GM12875 (cell line): Measurements from ENCODE around the gene ATP2B2.

Experiments used
- H3K4me3 ChIP-seq: one replicate; pipeline ENCODE4 v1.5.1; 2011; ENCODE audit warnings: low read depth, low read length, control low read depth
- TF ChIP-seq, protein P1 (sequence below): IDR thresholded peaks from 2 replicates; pipeline ENCODE4 v1.5.1; 2011; ENCODE audit warnings: low read depth, mild to moderate bottlenecking, control low read depth, inconsistent platforms, low read length, moderate library complexity, borderline replicate concordance; ENCODE audit not compliant: insufficient read depth

Gene ATP2B2

GRCh38 chr3:10507331-10507730, 1.9 kb upstream of the ATP2B2 start:
- TF ChIP-seq, protein P1, sequence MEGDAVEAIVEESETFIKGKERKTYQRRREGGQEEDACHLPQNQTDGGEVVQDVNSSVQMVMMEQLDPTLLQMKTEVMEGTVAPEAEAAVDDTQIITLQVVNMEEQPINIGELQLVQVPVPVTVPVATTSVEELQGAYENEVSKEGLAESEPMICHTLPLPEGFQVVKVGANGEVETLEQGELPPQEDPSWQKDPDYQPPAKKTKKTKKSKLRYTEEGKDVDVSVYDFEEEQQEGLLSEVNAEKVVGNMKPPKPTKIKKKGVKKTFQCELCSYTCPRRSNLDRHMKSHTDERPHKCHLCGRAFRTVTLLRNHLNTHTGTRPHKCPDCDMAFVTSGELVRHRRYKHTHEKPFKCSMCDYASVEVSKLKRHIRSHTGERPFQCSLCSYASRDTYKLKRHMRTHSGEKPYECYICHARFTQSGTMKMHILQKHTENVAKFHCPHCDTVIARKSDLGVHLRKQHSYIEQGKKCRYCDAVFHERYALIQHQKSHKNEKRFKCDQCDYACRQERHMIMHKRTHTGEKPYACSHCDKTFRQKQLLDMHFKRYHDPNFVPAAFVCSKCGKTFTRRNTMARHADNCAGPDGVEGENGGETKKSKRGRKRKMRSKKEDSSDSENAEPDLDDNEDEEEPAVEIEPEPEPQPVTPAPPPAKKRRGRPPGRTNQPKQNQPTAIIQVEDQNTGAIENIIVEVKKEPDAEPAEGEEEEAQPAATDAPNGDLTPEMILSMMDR: no peak

GRCh38 chr3:10506696-10507095, 1.3 kb upstream of the ATP2B2 start:
- TF ChIP-seq, protein P1: no peak
- no peak overlapping the region for H3K4me3 ChIP-seq

More at GRCh38 chr3:10507331-10507730, 1.9 kb upstream of the ATP2B2 start:
- no peak overlapping the region for H3K4me3 ChIP-seq

DNA sequence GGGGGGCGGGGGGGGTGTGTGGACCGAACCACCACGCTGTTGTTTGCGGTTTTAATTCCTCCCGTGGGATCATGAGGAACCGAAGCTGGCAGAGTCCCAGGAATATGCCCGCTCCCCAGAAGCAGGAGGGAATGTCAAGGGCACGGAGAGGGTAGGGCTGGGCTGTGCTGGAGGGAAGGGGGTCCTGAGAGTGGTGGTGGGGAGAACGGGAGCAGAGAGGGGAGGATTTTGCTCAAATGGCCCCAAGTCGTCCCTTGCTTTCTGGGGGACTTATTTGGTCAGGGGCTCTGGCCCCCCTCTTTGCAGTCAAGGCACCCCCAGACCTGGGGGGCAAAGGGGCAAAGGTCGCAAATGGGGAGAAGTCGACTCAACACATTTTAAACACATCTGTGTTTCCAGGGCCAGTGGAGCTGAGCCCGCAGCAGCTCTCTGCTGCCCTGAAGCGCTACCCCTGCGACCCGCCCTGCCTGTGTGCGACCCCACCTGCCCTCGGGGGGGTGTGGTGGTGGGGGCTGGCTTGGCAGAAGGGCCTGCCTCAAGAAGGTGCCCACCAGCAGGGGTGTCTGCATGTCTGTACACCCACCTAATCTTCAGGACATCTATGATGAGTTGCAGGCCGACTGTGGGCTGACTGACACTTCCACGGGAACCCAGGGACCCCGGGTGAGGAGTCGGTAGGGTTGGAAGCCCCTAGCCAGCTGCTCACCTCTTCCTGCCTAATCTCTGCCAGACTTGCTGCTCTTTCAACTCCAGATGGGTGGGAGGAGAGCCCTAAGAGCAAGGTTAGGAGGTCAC, 602 bp upstream of the ATP2B2 start:
- H3K4me3 ChIP-seq: no peak overlapping the region

DNA sequence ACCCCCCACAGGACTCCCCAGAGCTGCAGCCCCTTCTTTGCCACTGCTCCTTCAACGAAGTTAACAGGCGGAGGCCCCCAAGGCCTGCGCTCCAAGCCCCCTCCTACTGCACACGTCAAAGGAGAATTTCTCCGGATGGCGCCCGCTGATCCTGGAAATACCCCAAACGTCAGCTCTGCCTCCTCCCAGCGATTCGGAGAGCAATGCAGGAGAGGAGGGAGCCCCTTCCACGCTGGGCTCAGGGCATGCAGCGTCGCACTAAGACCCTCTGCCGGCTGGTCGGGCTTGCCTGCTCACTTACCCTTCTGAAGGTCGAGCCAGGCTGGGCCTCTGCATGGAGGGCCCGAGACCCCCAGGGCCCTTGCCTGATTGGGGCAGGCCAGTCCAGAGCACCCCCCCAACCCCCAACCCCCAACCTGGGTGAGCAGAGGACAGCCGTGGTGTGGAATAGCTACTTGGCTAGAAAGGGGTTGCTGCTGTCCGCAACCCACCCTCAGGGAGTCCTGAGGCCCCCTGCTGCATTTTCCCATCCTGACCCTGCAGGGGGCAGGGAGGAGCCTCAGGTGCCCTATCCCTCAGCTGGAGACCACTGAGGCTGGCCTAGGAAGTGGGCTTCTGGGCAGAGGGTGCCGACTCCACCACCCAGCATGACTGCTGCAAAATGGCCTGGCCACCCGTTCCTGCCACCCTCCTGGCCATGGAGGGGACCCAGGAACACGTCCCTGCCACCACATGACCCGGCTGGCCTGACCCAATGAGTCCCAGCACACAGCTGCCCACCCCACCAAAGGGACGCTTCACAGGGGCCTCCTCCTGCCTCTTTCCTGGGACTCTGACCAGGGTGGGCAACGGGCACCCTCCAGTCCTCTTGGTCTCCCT, 976 bp downstream of the ATP2B2 start:
- TF ChIP-seq, protein P1: no peak
- H3K4me3 ChIP-seq: no peak overlapping the region

More for the DNA sequence above, 602 bp upstream of the ATP2B2 start:
- TF ChIP-seq, protein P1: no peak

DNA sequence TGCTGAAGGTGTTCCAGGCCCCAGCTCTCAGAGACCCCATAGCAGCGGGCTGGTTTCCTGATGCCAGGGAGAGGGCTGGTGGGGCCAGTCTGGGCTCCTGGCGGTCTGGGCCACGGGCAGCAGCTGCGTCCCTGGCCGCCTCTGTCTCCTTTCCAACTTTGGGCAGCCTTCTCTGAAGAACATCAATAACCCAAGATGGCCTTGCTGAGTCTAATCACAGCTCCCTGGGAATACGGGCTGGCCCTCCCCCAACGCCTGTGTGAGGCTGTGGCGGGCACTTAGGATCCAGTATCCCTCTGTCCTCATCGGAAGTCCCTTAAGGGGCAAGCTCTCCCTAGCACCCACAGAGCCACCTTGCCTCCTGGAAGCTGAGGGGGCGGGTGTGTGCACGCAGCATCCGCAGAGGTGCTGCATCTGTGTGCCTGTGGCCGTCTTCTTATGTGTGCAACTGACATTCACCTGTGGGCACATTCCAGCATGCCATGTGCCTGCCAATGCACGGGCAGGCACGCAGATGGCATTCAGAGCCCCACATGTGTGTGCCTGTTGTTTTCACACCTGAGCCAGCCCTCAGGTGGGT, 2.1 kb downstream of the ATP2B2 start:
- TF ChIP-seq, protein P1: no peak
- H3K4me3 ChIP-seq: no peak overlapping the region

- no peak overlapping the region for H3K4me3 ChIP-seq
- TF ChIP-seq, protein P1: no peak
Measured at GRCh38 chr3:10502185-10502880, 3.1 kb downstream of the ATP2B2 start.
